ENCODE results near the gene THADA. TPM values are rescaled to one million over a fixed set of nuclear protein-coding genes. Genes with fewer than 3 reads are reported as not detected.

The THADA gene
- total RNA-seq, 1 donor from 2014 or later = 29.3 TPM

DNA sequence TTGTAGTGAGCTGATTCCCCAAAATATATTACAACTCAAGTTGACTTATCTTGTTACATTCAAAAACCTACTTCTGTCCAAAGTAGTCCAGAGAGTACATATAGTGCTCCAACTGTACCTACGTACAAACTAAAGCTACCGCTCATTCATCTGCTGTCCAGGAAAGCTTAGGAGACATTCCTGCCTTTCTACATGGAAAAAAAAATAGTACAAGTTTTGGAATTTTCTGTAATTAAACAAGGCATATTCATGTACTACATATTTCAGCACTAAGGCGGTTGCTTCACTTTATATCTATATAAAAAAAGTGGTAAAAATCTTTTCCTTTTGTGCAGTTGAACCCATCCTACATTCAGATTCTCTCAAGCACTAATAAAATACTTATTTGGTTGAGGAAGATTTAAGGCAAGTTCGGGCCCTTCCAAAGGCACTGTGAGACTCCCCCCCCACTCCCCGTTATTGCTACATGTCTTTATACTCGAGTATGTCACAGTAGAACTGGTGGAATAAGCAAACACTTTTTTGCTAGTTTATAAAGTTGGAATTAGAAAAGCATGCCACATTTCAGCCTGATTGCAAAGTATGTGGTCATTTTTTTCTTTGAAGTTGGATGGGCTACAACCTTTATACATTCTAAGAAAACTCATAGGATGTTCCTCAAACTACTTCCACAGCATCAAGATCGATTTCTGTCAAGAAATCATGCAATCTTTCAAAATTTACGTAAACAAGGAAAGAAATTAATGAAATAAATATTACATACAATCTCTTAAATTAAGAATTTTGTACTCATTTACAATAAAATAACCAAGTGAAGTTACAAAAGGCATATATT lies 373.1 kb downstream of the THADA start:
- Histone ChIP-seq H3K9ac (no peak overlapping the region), H3K4me3 (peak overlapping the region; percentile 83), H3K9me3 (ENCODE audit: low read depth) (no peaks in the 10 kb centered on the region), H3K27ac (peak overlapping the region; percentile 66), H3K36me3 (no peaks in the 10 kb centered on the region), H4K20me1 (ENCODE audit: low read depth) (peaks cover 49% of the 10 kb centered on the region), H2AFZ (replicated peaks) (no peak overlapping the region), H3K4me2 (peak overlapping the region; percentile 87), H3K4me1 (peaks cover 58% of the 10 kb centered on the region), H3K27me3 (no peaks in the 10 kb centered on the region), H3F3A (ENCODE audit: low read depth) (peaks cover 86% of the 10 kb centered on the region), H3K79me2 (ENCODE audit: low read depth) (peaks cover 62% of the 10 kb centered on the region)
- no peaks in the 10 kb centered on the region for H3K9me3 Mint-ChIP-seq
- no peak for DNase-seq (ENCODE audit: low spot score)
- peaks cover 4% of the 10 kb centered on the region for H3K27me3 Mint-ChIP-seq (ENCODE audit: insufficient read depth, low read depth)
- H3K4me1 Mint-ChIP-seq = peaks cover 62% of the 10 kb centered on the region
- H3K27ac Mint-ChIP-seq = peak overlapping the region; percentile 94
- peak overlapping the region; percentile 84 for H3K4me3 Mint-ChIP-seq
- peaks cover 8% of the 10 kb centered on the region for H3K36me3 Mint-ChIP-seq
- TF ChIP-seq EZH2 (IDR thresholded peaks at IDR 0.05) (no peak), EZH2phosphoT487 (IDR thresholded peaks at IDR 0.05) (no peak)
- TF ChIP-seq, protein P1, sequence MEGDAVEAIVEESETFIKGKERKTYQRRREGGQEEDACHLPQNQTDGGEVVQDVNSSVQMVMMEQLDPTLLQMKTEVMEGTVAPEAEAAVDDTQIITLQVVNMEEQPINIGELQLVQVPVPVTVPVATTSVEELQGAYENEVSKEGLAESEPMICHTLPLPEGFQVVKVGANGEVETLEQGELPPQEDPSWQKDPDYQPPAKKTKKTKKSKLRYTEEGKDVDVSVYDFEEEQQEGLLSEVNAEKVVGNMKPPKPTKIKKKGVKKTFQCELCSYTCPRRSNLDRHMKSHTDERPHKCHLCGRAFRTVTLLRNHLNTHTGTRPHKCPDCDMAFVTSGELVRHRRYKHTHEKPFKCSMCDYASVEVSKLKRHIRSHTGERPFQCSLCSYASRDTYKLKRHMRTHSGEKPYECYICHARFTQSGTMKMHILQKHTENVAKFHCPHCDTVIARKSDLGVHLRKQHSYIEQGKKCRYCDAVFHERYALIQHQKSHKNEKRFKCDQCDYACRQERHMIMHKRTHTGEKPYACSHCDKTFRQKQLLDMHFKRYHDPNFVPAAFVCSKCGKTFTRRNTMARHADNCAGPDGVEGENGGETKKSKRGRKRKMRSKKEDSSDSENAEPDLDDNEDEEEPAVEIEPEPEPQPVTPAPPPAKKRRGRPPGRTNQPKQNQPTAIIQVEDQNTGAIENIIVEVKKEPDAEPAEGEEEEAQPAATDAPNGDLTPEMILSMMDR (IDR thresholded peaks at IDR 0.05) = no peak

DNA sequence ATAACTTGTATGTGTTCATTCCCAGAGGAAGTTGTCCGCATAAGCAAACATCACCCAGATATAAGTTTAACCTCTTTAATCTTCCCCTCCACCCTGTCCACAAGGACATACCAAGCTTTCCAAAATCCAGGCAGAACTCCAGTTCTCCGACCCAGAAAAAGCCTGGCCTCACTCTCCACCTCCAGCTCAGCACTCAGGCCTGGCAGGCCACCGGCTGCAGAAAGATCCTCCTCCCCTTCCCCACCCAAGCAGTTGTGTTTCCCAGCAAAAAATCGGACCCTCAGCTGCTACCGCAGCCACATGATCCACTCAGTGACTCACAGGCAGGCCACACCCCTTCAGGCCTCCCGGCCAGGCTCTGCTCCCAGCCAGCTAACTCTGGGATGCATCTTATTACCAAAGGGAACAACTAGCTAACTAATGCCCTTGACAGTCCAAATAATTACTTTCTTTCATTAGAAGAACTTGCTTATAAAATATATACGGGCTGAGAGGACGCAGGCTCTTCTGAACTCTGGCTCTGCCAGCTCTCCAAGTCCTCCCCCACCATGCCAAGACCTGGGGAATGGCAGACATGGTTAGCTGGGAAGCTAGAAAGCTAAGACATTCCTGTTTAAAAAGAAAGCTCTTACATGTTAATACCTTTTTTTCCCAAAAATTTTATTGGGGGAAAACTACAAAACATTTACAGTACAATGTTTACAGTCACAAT lies 373.9 kb downstream of the THADA start:
- peaks cover 86% of the 10 kb centered on the region for H3F3A ChIP-seq (ENCODE audit: low read depth)
- H3K4me1 Mint-ChIP-seq = peaks cover 65% of the 10 kb centered on the region
- no peaks in the 10 kb centered on the region for H3K9me3 Mint-ChIP-seq
- H3K4me1 ChIP-seq = peaks cover 63% of the 10 kb centered on the region
- H3K4me3 ChIP-seq = peak overlapping the region; percentile 83
- no peaks in the 10 kb centered on the region for H3K9me3 ChIP-seq (ENCODE audit: low read depth)
- peaks cover 54% of the 10 kb centered on the region for H3K79me2 ChIP-seq (ENCODE audit: low read depth)
- H3K27ac Mint-ChIP-seq = peak overlapping the region; percentile 94
- H3K4me2 ChIP-seq = peak overlapping the region; percentile 87
- H3K36me3 Mint-ChIP-seq = peaks cover 8% of the 10 kb centered on the region
- no peaks in the 10 kb centered on the region for H3K27me3 ChIP-seq
- H3K36me3 ChIP-seq = no peaks in the 10 kb centered on the region
- DNase-seq (ENCODE audit: low spot score) = peak; percentile 92
- no peak overlapping the region for H2AFZ ChIP-seq (replicated peaks)
- peak overlapping the region; percentile 92 for H3K27ac ChIP-seq
- peak overlapping the region; percentile 84 for H3K4me3 Mint-ChIP-seq
- H3K9ac ChIP-seq = no peak overlapping the region
- TF ChIP-seq, protein P1 (IDR thresholded peaks at IDR 0.05) = no peak
- no peak for TF ChIP-seq EZH2 (IDR thresholded peaks at IDR 0.05)
- no peak for TF ChIP-seq EZH2phosphoT487 (IDR thresholded peaks at IDR 0.05)
- peaks cover 4% of the 10 kb centered on the region for H3K27me3 Mint-ChIP-seq (ENCODE audit: insufficient read depth, low read depth)
- peaks cover 49% of the 10 kb centered on the region for H4K20me1 ChIP-seq (ENCODE audit: low read depth)

DNA sequence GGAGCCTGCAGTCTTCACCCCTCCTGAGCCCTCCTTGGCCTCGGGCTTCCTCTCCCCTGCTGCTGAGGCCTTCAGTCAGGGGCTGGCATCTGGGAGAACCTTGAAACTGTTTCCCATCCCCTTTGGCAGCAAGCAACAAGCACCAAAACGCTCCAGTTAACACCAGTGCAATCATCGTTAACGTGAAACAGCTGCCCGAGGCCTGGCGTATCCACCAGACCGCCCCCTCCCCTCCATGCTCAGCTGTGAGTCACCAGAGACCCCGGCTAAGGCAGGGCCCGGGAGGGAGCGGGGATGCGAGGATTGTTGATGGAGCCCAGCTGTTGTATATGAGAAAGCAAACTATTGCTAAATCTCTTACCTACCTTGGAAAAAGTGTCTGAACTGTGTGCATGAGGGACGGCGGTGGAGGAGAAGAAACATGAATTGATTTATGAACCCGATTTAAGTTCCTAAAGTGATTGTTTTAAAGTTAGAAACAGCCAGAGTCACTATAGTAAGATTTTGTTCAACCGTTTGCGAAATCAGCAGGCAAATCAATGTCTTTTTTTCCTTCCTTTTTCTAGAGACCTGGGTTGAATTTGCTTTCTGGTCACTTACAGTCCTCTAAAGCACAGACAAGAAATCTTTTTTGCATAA lies 374.6 kb downstream of the THADA start:
- H3K27me3 Mint-ChIP-seq (ENCODE audit: insufficient read depth, low read depth) = peaks cover 4% of the 10 kb centered on the region
- no peaks in the 10 kb centered on the region for H3K9me3 ChIP-seq (ENCODE audit: low read depth)
- peaks cover 47% of the 10 kb centered on the region for H3K79me2 ChIP-seq (ENCODE audit: low read depth)
- no peak overlapping the region for H3K9ac ChIP-seq
- peak overlapping the region; percentile 83 for H3K4me3 ChIP-seq
- TF ChIP-seq EZH2phosphoT487 (IDR thresholded peaks at IDR 0.05) (no peak), EZH2 (IDR thresholded peaks at IDR 0.05) (no peak)
- TF ChIP-seq, protein P1 (IDR thresholded peaks at IDR 0.05) = no peak
- peak overlapping the region; percentile 84 for H3K4me3 Mint-ChIP-seq
- no peak overlapping the region for H2AFZ ChIP-seq (replicated peaks)
- H3F3A ChIP-seq (ENCODE audit: low read depth) = peaks cover 88% of the 10 kb centered on the region
- peak overlapping the region; percentile 92 for H3K27ac ChIP-seq
- H3K4me1 ChIP-seq = peaks cover 63% of the 10 kb centered on the region
- H3K4me1 Mint-ChIP-seq = peaks cover 65% of the 10 kb centered on the region
- H3K4me2 ChIP-seq = peak overlapping the region; percentile 87
- no peaks in the 10 kb centered on the region for H3K9me3 Mint-ChIP-seq
- peak; percentile 83 for DNase-seq (ENCODE audit: low spot score)
- H3K36me3 ChIP-seq = no peaks in the 10 kb centered on the region
- no peaks in the 10 kb centered on the region for H3K27me3 ChIP-seq
- H3K27ac Mint-ChIP-seq = peak overlapping the region; percentile 94
- peaks cover 8% of the 10 kb centered on the region for H3K36me3 Mint-ChIP-seq
- H4K20me1 ChIP-seq (ENCODE audit: low read depth) = peaks cover 49% of the 10 kb centered on the region

Data from neural progenitor cell (in vitro differentiated cells).